Inferior parietal cortex (tissue), 1 donor: ENCODE measurements around the gene KLF15.

Experiments
- DNase-seq: peaks from one replicate; pipeline ENCODE4 v3.0.0-alpha.2; 2016; ENCODE audit errors: extremely low spot score

Gene KLF15

GRCh38 chr3:126306397-126306796 lies 50.8 kb downstream of the KLF15 start:
- no peak for DNase-seq

- DNase-seq, result no peak
Observed at GRCh38 chr3:126305427-126305826, 51.8 kb downstream of the KLF15 start.

GRCh38 chr3:126304704-126305103 lies 52.5 kb downstream of the KLF15 start:
- DNase-seq, result no peak

GRCh38 chr3:126304291-126304690 lies 52.9 kb downstream of the KLF15 start:
- DNase-seq, result no peak

- DNase-seq, result no peak
Observed at GRCh38 chr3:126303272-126303671, 53.9 kb downstream of the KLF15 start.

- peak; percentile 3 for DNase-seq
Observed at GRCh38 chr3:126300761-126301481, 56.3 kb downstream of the KLF15 start.

GRCh38 chr3:126300001-126300760 lies 57.0 kb downstream of the KLF15 start:
- DNase-seq, result no peak

GRCh38 chr3:126295407-126295939 lies 61.7 kb downstream of the KLF15 start:
- no peak for DNase-seq

- DNase-seq, result no peak
Observed at GRCh38 chr3:126294211-126294808, 62.9 kb downstream of the KLF15 start.

GRCh38 chr3:126293370-126294082 lies 63.7 kb downstream of the KLF15 start:
- DNase-seq, result no peak
